Keratinocyte (primary cell): ENCODE measurements around the gene CFAP46. TPM values are rescaled to one million over a fixed set of nuclear protein-coding genes. Genes with fewer than 3 reads are reported as not detected.

Experiments used
- DNase-seq: peaks from one replicate; pipeline ENCODE4 v3.0.0-alpha.2; 2011; ENCODE audit warnings: low read depth, missing footprints, low spot score
- FAIRE-seq: peaks from 2 replicates; lab custom pipeline; 2011; peaks lifted over from hg19 to GRCh38; lab: Jason Lieb, UNC
- H2AFZ ChIP-seq: 2 replicates; pipeline ENCODE4 v1.6.0; 2012; ENCODE audit warnings: low read length, control low read depth, inconsistent platforms; ENCODE audit not compliant: control insufficient read depth
- H3K27ac ChIP-seq: 2 replicates; pipeline ENCODE4 v1.5.1; 2011; ENCODE audit warnings: low read length; ENCODE audit not compliant: control insufficient read depth, insufficient read depth
- H3K27me3 ChIP-seq: 3 replicates; pipeline ENCODE4 v1.6.0; 2011; ENCODE audit warnings: low read length; ENCODE audit not compliant: control insufficient read depth, insufficient read depth; ENCODE audit errors: extremely low read depth
- H3K36me3 ChIP-seq, 2 experiments: 2 replicates in 1 of 2; 3 replicates in 1 of 2; pipeline ENCODE4 v1.5.1; 2011; ENCODE audit warnings: low read length in 2 of 2, mild to moderate bottlenecking in 1 of 2; ENCODE audit not compliant: control insufficient read depth in 2 of 2, insufficient read depth in 2 of 2; ENCODE audit errors: extremely low read depth in 1 of 2
- H3K4me1 ChIP-seq: 3 replicates; pipeline ENCODE4 v1.5.1; 2011; ENCODE audit warnings: low read length; ENCODE audit not compliant: control insufficient read depth, insufficient read depth; ENCODE audit errors: extremely low read depth
- H3K4me2 ChIP-seq: 3 replicates; pipeline ENCODE4 v1.6.0; 2011; ENCODE audit warnings: low read depth, low read length; ENCODE audit not compliant: control insufficient read depth, insufficient read depth; ENCODE audit errors: extremely low read depth
- H3K4me3 ChIP-seq, 3 experiments: fragments of 200-600 bp in 1 of 3; sonication (generic) in 1 of 3; 2 replicates in 2 of 3; 3 replicates in 1 of 3; pipeline ENCODE4 v1.5.1; 2011 to 2016; ENCODE audit warnings: low read length in 3 of 3, mild to moderate bottlenecking in 3 of 3, control low read depth in 2 of 3, inconsistent platforms in 1 of 3, low read depth in 1 of 3, mixed read lengths in 1 of 3, mixed run types in 1 of 3, moderate library complexity in 1 of 3; ENCODE audit not compliant: control insufficient read depth in 2 of 3, insufficient read depth in 2 of 3; ENCODE audit errors: extremely low read depth in 1 of 3
- H3K79me2 ChIP-seq: 2 replicates; pipeline ENCODE4 v1.6.0; 2012; ENCODE audit warnings: low read length; ENCODE audit not compliant: control insufficient read depth, insufficient read depth
- H3K9ac ChIP-seq: 3 replicates; pipeline ENCODE4 v1.6.0; 2011; ENCODE audit warnings: low read length; ENCODE audit not compliant: control insufficient read depth, insufficient read depth; ENCODE audit errors: extremely low read depth
- H3K9me1 ChIP-seq: 3 replicates; pipeline ENCODE4 v1.6.0; 2011; ENCODE audit warnings: low read length; ENCODE audit not compliant: control insufficient read depth, insufficient read depth; ENCODE audit errors: extremely low read depth
- H3K9me3 ChIP-seq: 2 replicates; pipeline ENCODE4 v1.5.1; 2012; ENCODE audit warnings: low read depth, low read length; ENCODE audit not compliant: control insufficient read depth
- H4K20me1 ChIP-seq: 3 replicates; pipeline ENCODE4 v1.6.0; 2011; ENCODE audit warnings: low read length; ENCODE audit not compliant: control insufficient read depth, insufficient read depth; ENCODE audit errors: extremely low read depth
- EZH2 ChIP-seq: IDR thresholded peaks from one replicate; pipeline ENCODE4 v1.6.1; 2012; ENCODE audit warnings: inconsistent platforms, mild to moderate bottlenecking, low read length, moderate library complexity
- dilution Hi-C: fragments of 300-500 bp; cut with MboI; formaldehyde crosslinking; loops from one replicate; pipeline ENCODE4 v1.7.0; 2020; ENCODE audit warnings: low sequenced_read_pairs; ENCODE audit not compliant: extremely low pct_ligation_motif_present
- polyA plus RNA-seq, 5 experiments: library from polyadenylated mRNA; depleted of rRNA in 3 of 5; stranded (reverse) in 3 of 5; stranded (forward) in 1 of 5; unstranded in 1 of 5; fragments of >200 nt; gene quantifications; 1 replicate in 1 of 5; 2 replicates in 3 of 5; 3 replicates in 1 of 5; pipeline versions ENCODE4 v1.2.1 to v1.2.3, GENCODE V29; 2011 to 2012; ENCODE audit warnings: missing spikeins in 2 of 5, low read depth in 1 of 5, low replicate concordance in 1 of 5
- TF ChIP-seq, protein P1 (sequence below), 3 experiments: IDR thresholded peaks in 1 of 3; conservative IDR thresholded peaks in 1 of 3; optimal IDR thresholded peaks in 1 of 3; 2 replicates in 2 of 3; 3 replicates in 1 of 3; pipeline versions ENCODE3 to v1.5.1; 2011; ENCODE audit warnings: low read length in 3 of 3, mild to moderate bottlenecking in 3 of 3, moderate library complexity in 2 of 3, control low read depth in 1 of 3, inconsistent platforms in 1 of 3; ENCODE audit not compliant: insufficient read depth in 2 of 3; ENCODE audit errors: extremely low read depth in 1 of 3

Gene CFAP46
- polyA plus RNA-seq, 1 donor (not counting 4 experiments of a cell fraction or from before 2014, with no cell fraction given) = 1.00 TPM

DNA sequence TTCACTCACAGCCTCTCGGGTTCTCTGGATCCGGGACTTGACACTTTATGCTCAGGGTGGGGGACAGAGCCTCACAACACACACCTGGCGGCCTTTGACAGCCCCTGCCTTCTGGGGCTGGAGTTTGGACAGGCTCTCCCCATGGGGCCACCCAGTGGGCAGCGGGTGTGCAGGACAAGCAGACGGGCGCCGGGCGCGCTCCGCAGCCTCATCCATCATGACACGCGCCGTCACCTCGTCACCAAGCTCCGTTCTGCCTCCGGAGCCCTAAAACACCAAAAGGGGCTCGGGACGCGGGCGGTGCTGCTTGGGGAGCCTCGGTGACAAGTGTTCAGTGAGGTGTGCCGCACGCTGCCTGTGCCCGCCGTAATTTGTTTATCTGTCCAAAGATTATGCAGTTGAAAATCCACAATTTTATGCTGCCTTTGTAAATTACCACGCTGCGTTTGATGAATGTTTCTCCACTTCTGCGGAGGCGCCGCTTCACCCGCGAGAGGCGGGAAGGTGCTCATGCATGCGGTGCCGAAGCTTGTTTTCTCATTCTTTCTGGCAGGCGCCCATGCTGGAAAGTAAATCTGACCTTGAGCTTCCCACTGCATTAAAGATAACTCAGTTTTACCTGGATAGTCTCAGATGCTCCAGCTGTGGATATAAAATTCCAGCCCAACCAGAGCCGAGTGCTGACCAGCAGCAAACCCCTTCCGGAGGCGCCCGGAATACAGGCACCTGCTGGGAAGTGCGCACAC is 162.6 kb downstream of the CFAP46 start:
- DNase-seq (no peak), FAIRE-seq (no peak)
- H3K9ac ChIP-seq = no peak overlapping the region
- H3K9me1 ChIP-seq = no peaks in the 10 kb centered on the region
- dilution Hi-C loops = no loop called here
- H3K4me1 ChIP-seq = no peaks in the 10 kb centered on the region
- H4K20me1 ChIP-seq = no peaks in the 10 kb centered on the region
- H2AFZ ChIP-seq = no peak overlapping the region
- no peaks in the 10 kb centered on the region for H3K79me2 ChIP-seq
- H3K4me3 ChIP-seq = no peak overlapping the region
- no peak for TF ChIP-seq EZH2
- TF ChIP-seq, protein P1, sequence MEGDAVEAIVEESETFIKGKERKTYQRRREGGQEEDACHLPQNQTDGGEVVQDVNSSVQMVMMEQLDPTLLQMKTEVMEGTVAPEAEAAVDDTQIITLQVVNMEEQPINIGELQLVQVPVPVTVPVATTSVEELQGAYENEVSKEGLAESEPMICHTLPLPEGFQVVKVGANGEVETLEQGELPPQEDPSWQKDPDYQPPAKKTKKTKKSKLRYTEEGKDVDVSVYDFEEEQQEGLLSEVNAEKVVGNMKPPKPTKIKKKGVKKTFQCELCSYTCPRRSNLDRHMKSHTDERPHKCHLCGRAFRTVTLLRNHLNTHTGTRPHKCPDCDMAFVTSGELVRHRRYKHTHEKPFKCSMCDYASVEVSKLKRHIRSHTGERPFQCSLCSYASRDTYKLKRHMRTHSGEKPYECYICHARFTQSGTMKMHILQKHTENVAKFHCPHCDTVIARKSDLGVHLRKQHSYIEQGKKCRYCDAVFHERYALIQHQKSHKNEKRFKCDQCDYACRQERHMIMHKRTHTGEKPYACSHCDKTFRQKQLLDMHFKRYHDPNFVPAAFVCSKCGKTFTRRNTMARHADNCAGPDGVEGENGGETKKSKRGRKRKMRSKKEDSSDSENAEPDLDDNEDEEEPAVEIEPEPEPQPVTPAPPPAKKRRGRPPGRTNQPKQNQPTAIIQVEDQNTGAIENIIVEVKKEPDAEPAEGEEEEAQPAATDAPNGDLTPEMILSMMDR (optimal IDR thresholded peaks at IDR 0.05 in 1 of 3, IDR thresholded peaks at IDR 0.05 in 1 of 3, conservative IDR thresholded peaks at IDR 0.05 in 1 of 3; ENCODE audit: extremely low read depth in 1 of 3, insufficient read depth in 2 of 3, low read length in 3 of 3) = no peak
- peaks cover 12% of the 10 kb centered on the region for H3K27me3 ChIP-seq
- H3K9me3 ChIP-seq = no peaks in the 10 kb centered on the region
- H3K36me3 ChIP-seq = no peaks in the 10 kb centered on the region
- H3K27ac ChIP-seq = no peak overlapping the region
- H3K4me2 ChIP-seq = no peak overlapping the region

DNA sequence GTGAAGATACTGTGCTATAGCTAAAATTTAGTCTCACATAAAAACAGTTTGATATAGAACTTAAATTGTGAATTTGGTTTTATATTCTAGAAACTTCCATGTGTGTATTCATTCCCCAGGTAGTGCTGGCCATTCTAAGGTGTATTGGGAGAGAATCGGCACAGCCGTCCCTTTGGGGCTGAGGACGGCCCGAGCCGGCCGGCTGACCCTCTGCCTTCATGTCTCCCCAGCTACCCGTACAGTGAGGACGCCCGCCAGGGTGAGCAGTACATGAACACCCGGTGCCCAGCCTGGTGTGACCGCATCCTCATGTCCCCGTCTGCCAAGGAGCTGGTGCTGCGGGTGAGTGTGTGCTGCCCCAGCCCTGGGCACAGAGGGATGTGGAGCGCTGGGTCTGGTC is 164.9 kb downstream of the CFAP46 start:
- H3K4me3 ChIP-seq = no peak overlapping the region
- DNase-seq (no peak), FAIRE-seq (no peak)
- H3K27me3 ChIP-seq = no peaks in the 10 kb centered on the region
- H3K4me1 ChIP-seq = no peaks in the 10 kb centered on the region
- no peaks in the 10 kb centered on the region for H3K9me1 ChIP-seq
- dilution Hi-C loops = no loop called here
- H3K27ac ChIP-seq = no peak overlapping the region
- H3K36me3 ChIP-seq = no peaks in the 10 kb centered on the region
- H3K4me2 ChIP-seq = no peak overlapping the region
- no peaks in the 10 kb centered on the region for H4K20me1 ChIP-seq
- H2AFZ ChIP-seq = no peak overlapping the region
- no peak overlapping the region for H3K9ac ChIP-seq
- TF ChIP-seq EZH2 = no peak
- TF ChIP-seq, protein P1 (optimal IDR thresholded peaks at IDR 0.05 in 1 of 3, IDR thresholded peaks at IDR 0.05 in 1 of 3, conservative IDR thresholded peaks at IDR 0.05 in 1 of 3; ENCODE audit: extremely low read depth in 1 of 3, insufficient read depth in 2 of 3, low read length in 3 of 3) = no peak
- no peaks in the 10 kb centered on the region for H3K9me3 ChIP-seq
- no peaks in the 10 kb centered on the region for H3K79me2 ChIP-seq
